HepG2 (cell line): ENCODE results near the gene COQ7. TPM values are rescaled to one million over a fixed set of nuclear protein-coding genes. Genes with fewer than 3 reads are reported as not detected.

ENCODE experiments used
- ATAC-seq: fragments of 200-7000 bp; cut with Tn5 transposase; 3 replicates; pipeline ENCODE4 v1.9.1; 2020; ENCODE audit warnings: mild to moderate bottlenecking, moderate library complexity
- BruUV-seq: library from RNA; stranded (reverse); fragments of 400-500 nt; replicated peaks from 2 replicates; lab custom pipeline; 2021; lab: Mats Ljungman, UMichigan
- CTCF ChIA-PET: fragments of 300-600 bp; formaldehyde crosslinking; extraction: SDS; loops from one replicate; lab custom pipeline; 2021; ENCODE audit warnings: low total read pairs, inconsistent platforms, low intra/inter-chr PET ratio; lab: Yijun Ruan, JAX
- POLR2A ChIA-PET: fragments of 350-600 bp; sonication (Branson Sonifier 250); formaldehyde crosslinking; loops from one replicate; lab custom pipeline; 2020; ENCODE audit warnings: antibody characterized with exemption, inconsistent platforms; lab: Yijun Ruan, JAX
- DNase-seq: peaks from one replicate; pipeline ENCODE4 v3.0.0-alpha.2; 2015; ENCODE audit warnings: low spot score
- FAIRE-seq: peaks from 3 replicates; lab custom pipeline; 2011; peaks lifted over from hg19 to GRCh38; lab: Jason Lieb, UNC
- H2AFZ ChIP-seq: one replicate; pipeline ENCODE4 v1.6.1; 2011; ENCODE audit warnings: low read length, inconsistent platforms
- H3K27ac ChIP-seq: fragments of 300-600 bp; 3 replicates; pipeline ENCODE4 v1.8.0; 2011; ENCODE audit warnings: mixed run types, mild to moderate bottlenecking, mixed read lengths, low read length, inconsistent platforms; ENCODE audit not compliant: insufficient read depth; ENCODE audit errors: extremely low read length
- H3K27me3 ChIP-seq, 2 experiments: fragments of 200-600 bp in 1 of 2; 2 replicates in 1 of 2; 3 replicates in 1 of 2; pipeline versions ENCODE4 v1.6.0 to v1.8.0; 2011; ENCODE audit warnings: low read length in 2 of 2, mild to moderate bottlenecking in 2 of 2, moderate library complexity in 2 of 2, inconsistent platforms in 1 of 2; ENCODE audit not compliant: insufficient read depth in 2 of 2, control insufficient read depth in 1 of 2
- H3K36me3 ChIP-seq, 2 experiments: fragments of 200-600 bp in 1 of 2; replicated peaks in 1 of 2; 2 replicates in 1 of 2; 3 replicates in 1 of 2; pipeline versions ENCODE4 v1.5.1 to v1.8.0; 2011; ENCODE audit warnings: low read length in 2 of 2, inconsistent platforms in 1 of 2; ENCODE audit not compliant: insufficient read depth in 2 of 2, control insufficient read depth in 1 of 2
- H3K4me1 ChIP-seq: 2 replicates; pipeline ENCODE4 v1.5.1; 2012; ENCODE audit warnings: low read length, inconsistent platforms; ENCODE audit not compliant: insufficient read depth
- H3K4me2 ChIP-seq: 2 replicates; pipeline ENCODE4 v1.6.0; 2011; ENCODE audit warnings: low read depth, low read length, inconsistent platforms
- H3K4me3 ChIP-seq, 3 experiments: fragments of 200-600 bp in 1 of 3; sonication (generic), shearing (Covaris generic) in 1 of 3; replicated peaks in 1 of 3; 2 replicates each; pipeline ENCODE4 v1.5.1; 2011 to 2016; ENCODE audit warnings: low read length in 3 of 3, inconsistent platforms in 2 of 3, low read depth in 2 of 3, mild to moderate bottlenecking in 2 of 3, control low read depth in 1 of 3, mixed read lengths in 1 of 3; ENCODE audit not compliant: insufficient read depth in 1 of 3
- H3K79me2 ChIP-seq: one replicate; pipeline ENCODE4 v1.6.1; 2011; ENCODE audit warnings: low read length, inconsistent platforms; ENCODE audit not compliant: insufficient read depth
- H3K9ac ChIP-seq: 2 replicates; pipeline ENCODE4 v1.6.0; 2011; ENCODE audit warnings: mild to moderate bottlenecking, low read depth, low read length, inconsistent platforms; ENCODE audit not compliant: insufficient read depth
- H3K9me3 ChIP-seq: 2 replicates; pipeline ENCODE4 v1.5.1; 2012; ENCODE audit warnings: mild to moderate bottlenecking, low read length
- H4K20me1 ChIP-seq: 2 replicates; pipeline ENCODE4 v1.6.0; 2011; ENCODE audit warnings: inconsistent platforms, mild to moderate bottlenecking, low read length, moderate library complexity; ENCODE audit not compliant: insufficient read depth
- AGO1 ChIP-seq: fragments of 200-400 bp; formaldehyde crosslinking; IDR thresholded peaks from 2 replicates; pipeline ENCODE4 v1.6.1; 2017; ENCODE audit warnings: mild to moderate bottlenecking, low read depth, low read length, moderate library complexity; ENCODE audit not compliant: poor library complexity, severe bottlenecking
- NFIB ChIP-seq: sonication (generic); formaldehyde crosslinking; IDR thresholded peaks from 2 replicates; pipeline ENCODE4 v1.9.0; 2021; ENCODE audit warnings: missing genetic modification reagents, mild to moderate bottlenecking, borderline replicate concordance
- ZMYM2 ChIP-seq: sonication (generic); formaldehyde crosslinking; IDR thresholded peaks from 2 replicates; pipeline ENCODE4 v1.8.0; 2022; ENCODE audit warnings: mild to moderate bottlenecking, missing genetic modification reagents
- ZNF17 ChIP-seq: sonication (generic); formaldehyde crosslinking; IDR thresholded peaks from 2 replicates; pipeline ENCODE4 v1.5.0; 2020; ENCODE audit warnings: mild to moderate bottlenecking, missing genetic modification reagents
- ZNF569 ChIP-seq: sonication (generic); formaldehyde crosslinking; IDR thresholded peaks from 2 replicates; pipeline ENCODE4 v1.5.0; 2020; ENCODE audit warnings: mild to moderate bottlenecking, missing genetic modification reagents, moderate library complexity, borderline replicate concordance
- ZNF781 ChIP-seq: sonication (generic); formaldehyde crosslinking; IDR thresholded peaks from 2 replicates; pipeline ENCODE4 v1.5.1; 2020; ENCODE audit warnings: borderline replicate concordance, mild to moderate bottlenecking, missing genetic modification reagents; ENCODE audit errors: not compliant biosample characterization
- WGBS: methylation state at CpG from one replicate; pipeline ENCODE4 v1.1.6; 2017; ENCODE audit warnings: low lambda C conversion rate; 5-methylcytosine and 5-hydroxymethylcytosine counted together
- in situ Hi-C: cut with HindIII; loops from 2 replicates; pipeline ENCODE4 v1.10.0; 2017; ENCODE audit warnings: low pct_unique_long_range_greater_than_20kb; ENCODE audit not compliant: extremely low pct_ligation_motif_present
- intact Hi-C: fragments of 100-400 bp; cut with micrococcal nuclease; formaldehyde crosslinking; loops from one replicate; pipeline ENCODE4 v1.10.0; 2022; ENCODE audit not compliant: unreplicated experiment
- polyA plus RNA-seq, 8 experiments: library from polyadenylated mRNA; depleted of rRNA in 3 of 8; stranded (reverse) in 7 of 8; unstranded in 1 of 8; fragments of >200 nt; fragmentation: Illumina TruSeq in 4 of 8; extraction: Trizol in 4 of 8; gene quantifications; 2 replicates each; pipeline versions ENCODE4 v1.2.1 to v1.2.3, GENCODE V29; 2011 to 2016; ENCODE audit warnings: low read depth in 4 of 8, missing spikeins in 1 of 8, mixed read lengths in 1 of 8; ENCODE audit not compliant: insufficient read depth in 1 of 8
- total RNA-seq, 5 experiments: library from RNA; depleted of rRNA; stranded (reverse); fragments of >200 nt; fragmentation: Illumina TruSeq; extraction: Trizol; gene quantifications; 2 replicates each; pipeline ENCODE4 v1.2.3, GENCODE V29; 2016; ENCODE audit warnings: low read depth in 1 of 5
- TF ChIP-seq, protein P1 (sequence below), 2 experiments: sonication (generic) in 1 of 2; formaldehyde crosslinking in 1 of 2; IDR thresholded peaks; 2 replicates each; pipeline versions ENCODE4 v1.4.0 to v1.6.1; 2016 to 2020; ENCODE audit warnings: borderline replicate concordance in 1 of 2, low read depth in 1 of 2, mild to moderate bottlenecking in 1 of 2, missing genetic modification reagents in 1 of 2
- TF ChIP-seq, protein P2 (sequence below): sonication (generic); formaldehyde crosslinking; IDR thresholded peaks from 2 replicates; pipeline ENCODE4 v1.8.0; 2022; ENCODE audit warnings: mild to moderate bottlenecking, missing genetic modification reagents; ENCODE audit not compliant: insufficient replicate concordance

The COQ7 gene
- total and polyA plus RNA-seq, 2 of the 13 experiments (the other 11 are each of a cell fraction or from before 2014, with no cell fraction given) = 20.1 to 45.7 TPM

DNA sequence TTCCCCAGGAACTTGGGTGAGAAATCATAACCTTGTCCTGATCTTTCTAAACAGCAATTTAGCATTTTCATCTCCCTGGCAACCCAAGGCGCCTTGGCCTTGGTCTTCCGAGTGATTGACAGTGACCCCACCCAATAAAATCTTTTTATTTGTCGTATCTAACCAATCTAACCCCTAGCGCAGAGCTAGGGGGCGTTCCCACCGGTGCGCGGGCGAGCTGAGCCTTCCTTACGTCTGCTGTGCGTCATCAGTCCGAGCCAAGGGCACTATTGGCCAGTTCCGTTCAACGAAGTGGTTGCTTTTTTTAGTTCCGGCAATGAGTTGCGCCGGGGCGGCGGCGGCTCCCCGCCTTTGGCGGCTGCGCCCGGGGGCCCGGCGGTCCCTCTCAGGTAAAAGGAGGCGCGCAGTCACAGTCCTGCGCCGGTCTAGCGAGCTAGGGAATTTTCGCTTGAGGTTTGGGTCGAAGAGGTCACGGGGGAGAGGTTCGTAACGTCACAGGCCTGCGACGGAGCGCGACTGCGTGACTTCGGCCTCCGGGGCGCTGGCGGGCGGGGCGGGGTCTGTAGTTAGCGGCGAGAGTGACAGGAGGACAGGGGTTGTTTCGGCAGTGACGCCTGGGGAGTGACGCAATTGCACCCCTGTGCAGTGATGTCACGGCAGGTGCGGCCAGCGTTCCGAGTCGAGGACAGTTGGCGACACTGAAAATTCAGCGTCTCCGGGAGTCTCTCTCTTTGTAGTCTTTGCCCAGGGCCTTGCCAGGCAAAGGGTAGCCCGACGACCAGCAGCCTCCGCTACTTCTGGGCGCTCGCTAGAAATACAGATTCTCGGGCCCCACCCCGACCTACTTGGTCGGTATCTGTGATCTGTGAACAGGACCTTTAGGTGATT is at the start of gene COQ7 (continued):
- TF ChIP-seq, protein P1, sequence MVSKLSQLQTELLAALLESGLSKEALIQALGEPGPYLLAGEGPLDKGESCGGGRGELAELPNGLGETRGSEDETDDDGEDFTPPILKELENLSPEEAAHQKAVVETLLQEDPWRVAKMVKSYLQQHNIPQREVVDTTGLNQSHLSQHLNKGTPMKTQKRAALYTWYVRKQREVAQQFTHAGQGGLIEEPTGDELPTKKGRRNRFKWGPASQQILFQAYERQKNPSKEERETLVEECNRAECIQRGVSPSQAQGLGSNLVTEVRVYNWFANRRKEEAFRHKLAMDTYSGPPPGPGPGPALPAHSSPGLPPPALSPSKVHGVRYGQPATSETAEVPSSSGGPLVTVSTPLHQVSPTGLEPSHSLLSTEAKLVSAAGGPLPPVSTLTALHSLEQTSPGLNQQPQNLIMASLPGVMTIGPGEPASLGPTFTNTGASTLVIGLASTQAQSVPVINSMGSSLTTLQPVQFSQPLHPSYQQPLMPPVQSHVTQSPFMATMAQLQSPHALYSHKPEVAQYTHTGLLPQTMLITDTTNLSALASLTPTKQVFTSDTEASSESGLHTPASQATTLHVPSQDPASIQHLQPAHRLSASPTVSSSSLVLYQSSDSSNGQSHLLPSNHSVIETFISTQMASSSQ (IDR thresholded peaks at IDR 0.05; ENCODE audit: low read depth) = no peak; the same call in 1 of the 2 replicates
- TF ChIP-seq, protein P1 (CRISPR knock-in tag; IDR thresholded peaks at IDR 0.05; ENCODE audit: borderline replicate concordance) = peak; percentile 62; the same call in 1 of the 2 replicates
- TF ChIP-seq AGO1 = peak; percentile 89
- TF ChIP-seq ZNF781 = peak; percentile 15
- TF ChIP-seq ZMYM2 (CRISPR knock-in tag) = no peak
- TF ChIP-seq ZNF569 = no peak
- TF ChIP-seq ZNF17 (CRISPR knock-in tag) = no peak
- TF ChIP-seq, all 625 proteins: peak for 383

DNA sequence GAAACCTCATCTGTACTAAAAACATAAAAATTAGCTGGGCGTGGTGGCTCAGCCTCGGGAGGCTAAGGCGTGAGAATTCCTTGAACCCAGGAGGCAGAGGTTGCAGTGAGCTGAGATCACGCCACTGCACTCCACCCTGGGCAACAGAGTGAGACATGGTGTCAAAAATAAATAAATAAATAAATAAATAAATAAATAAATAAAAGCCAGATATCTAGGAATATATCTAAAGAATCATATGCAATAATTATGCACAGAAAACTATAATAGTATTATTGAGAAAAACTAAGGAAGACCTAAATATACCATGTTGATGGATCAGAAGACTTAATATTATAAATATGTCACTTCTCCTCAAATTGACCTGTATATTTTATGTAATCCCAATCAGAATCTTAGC is 46.7 kb upstream of the COQ7 start:
- no peaks in the 10 kb centered on the region for H3K27me3 ChIP-seq

More for the DNA sequence above, 46.7 kb upstream of the COQ7 start:
- Histone ChIP-seq H3K4me1 (no peaks in the 10 kb centered on the region), H2AFZ (no peak overlapping the region), H3K9me3 (no peaks in the 10 kb centered on the region), H3K27ac (no peak overlapping the region), H3K4me3 (no peak overlapping the region), H3K36me3 (peaks cover 14 to 16% of the 10 kb centered on the region in 2 experiments; a peak in 4 of 5 replicates), H3K9ac (no peak overlapping the region), H3K79me2 (no peaks in the 10 kb centered on the region), H4K20me1 (no peaks in the 10 kb centered on the region), H3K4me2 (no peak overlapping the region)
- no peak for FAIRE-seq
- ATAC-seq = no peak
- DNase-seq = no peak
- 94% methylated on average over 4 of the region's 4 CpGs for WGBS
- in situ Hi-C loops (no loop called here), intact Hi-C loops (no loop called here)
- BruUV-seq = no TSS peak
- ChIA-PET CTCF (interaction anchor here (0.6 kb wide), 1 partner anchor 70 kb away, joined by 4 read pairs; no protein-coding TSS in a partner anchor), POLR2A (no interaction called here)
- TF ChIP-seq NFIB (CRISPR knock-in tag) = no peak
- TF ChIP-seq, protein P2, sequence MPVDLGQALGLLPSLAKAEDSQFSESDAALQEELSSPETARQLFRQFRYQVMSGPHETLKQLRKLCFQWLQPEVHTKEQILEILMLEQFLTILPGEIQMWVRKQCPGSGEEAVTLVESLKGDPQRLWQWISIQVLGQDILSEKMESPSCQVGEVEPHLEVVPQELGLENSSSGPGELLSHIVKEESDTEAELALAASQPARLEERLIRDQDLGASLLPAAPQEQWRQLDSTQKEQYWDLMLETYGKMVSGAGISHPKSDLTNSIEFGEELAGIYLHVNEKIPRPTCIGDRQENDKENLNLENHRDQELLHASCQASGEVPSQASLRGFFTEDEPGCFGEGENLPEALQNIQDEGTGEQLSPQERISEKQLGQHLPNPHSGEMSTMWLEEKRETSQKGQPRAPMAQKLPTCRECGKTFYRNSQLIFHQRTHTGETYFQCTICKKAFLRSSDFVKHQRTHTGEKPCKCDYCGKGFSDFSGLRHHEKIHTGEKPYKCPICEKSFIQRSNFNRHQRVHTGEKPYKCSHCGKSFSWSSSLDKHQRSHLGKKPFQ = no peak
